CD1c-positive myeloid dendritic cell (primary cell): ENCODE measurements around the gene GPR161.

ENCODE experiments used
- DNase-seq: peaks from one replicate; pipeline ENCODE4 v3.0.0-alpha.2; 2016; ENCODE audit errors: extremely low spot score

GPR161 gene

DNA sequence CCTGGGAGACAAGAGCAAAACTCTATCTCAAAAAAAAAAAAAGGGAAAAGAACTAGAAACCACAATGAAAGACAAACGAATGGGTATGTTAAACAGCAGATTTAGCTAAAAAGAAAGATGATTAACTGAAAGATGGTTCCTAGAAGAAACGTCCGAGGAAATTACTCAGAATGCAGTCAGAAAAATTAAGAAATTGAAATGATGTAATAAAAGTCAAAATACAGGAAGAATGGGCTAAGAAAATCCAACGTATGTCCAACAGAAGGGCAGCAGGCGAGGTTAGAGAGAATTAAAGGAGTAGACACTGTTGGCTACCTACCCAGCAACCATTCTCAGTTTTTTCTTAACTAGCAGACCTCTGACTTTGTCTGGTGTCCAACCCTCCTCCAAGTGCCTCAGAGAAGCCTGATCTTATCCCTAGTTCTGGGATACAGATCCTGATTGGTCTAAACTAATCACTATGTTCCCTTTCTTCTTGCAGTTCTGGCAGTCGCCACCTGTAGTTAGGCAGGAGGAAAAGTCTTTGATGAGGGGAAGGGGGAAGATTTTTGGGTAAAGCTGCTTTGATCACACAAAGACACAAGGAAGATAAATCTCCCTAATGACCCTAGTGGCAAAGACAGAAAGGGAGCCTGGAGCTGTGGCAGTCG lies 25.7 kb downstream of the GPR161 start:
- DNase-seq, result peak; percentile 9

DNA sequence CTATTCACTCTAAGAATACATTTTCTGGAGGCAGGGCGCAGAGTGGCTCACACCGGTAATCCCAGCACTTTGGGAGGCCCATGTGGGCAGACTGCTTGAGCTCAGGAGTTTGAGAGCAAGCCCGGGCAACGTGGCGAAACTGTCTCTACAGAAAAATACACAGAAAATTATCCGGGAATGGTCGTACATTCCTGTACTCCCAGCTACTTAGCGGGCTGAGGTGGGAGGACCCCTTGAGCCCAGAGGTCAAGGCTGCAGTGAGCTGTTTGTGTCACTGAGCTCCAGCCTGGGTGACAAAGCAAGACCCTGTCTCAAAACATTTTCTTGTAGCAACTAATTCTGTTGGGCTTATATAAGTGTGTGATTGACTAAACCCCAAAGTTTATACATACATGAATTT lies 30.5 kb downstream of the GPR161 start:
- DNase-seq, result no peak

- no peak for DNase-seq
Observed at GRCh38 chr1:168105846-168106245, 30.9 kb downstream of the GPR161 start.

DNA sequence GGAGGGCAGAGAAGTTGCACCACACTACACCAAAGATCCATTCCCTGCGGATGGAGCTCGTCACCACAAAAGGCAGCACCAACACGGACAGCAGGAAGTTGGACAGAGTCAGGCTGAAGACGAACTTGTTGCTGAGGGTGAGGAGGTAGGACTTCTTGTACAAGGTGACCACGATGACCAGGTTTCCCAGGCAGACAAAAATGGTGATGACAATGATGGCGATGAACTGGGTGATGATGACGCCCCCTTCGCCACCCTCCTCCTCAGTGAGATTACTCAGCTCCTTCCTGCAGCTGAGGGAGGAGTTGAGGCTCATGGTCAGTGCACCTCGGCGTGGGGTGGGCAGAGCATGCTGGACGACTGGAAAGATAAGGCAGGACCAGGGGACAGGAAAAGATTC lies 32.2 kb downstream of the GPR161 start:
- no peak for DNase-seq

GRCh38 chr1:168102487-168102886 lies 34.2 kb downstream of the GPR161 start:
- DNase-seq, result no peak

DNA sequence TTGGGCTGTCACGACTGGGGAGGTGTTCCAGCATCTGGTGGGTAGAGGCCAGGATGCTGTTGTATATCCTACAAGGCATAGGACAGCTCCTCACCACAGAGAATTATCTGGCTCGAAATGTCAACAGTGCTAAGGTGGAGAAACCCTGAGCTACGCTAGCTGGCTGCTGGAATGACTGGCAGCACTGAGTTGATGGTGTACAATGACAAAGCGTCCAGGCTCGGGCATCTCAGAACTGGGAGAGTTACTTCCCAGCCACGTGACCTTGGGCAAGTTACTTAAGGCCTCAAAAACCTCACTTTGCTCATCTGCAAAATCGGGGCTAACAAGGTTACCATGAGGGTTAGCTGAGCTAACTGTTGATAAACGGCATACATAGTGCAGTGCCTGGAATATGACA lies 35.4 kb downstream of the GPR161 start:
- DNase-seq, result no peak

DNA sequence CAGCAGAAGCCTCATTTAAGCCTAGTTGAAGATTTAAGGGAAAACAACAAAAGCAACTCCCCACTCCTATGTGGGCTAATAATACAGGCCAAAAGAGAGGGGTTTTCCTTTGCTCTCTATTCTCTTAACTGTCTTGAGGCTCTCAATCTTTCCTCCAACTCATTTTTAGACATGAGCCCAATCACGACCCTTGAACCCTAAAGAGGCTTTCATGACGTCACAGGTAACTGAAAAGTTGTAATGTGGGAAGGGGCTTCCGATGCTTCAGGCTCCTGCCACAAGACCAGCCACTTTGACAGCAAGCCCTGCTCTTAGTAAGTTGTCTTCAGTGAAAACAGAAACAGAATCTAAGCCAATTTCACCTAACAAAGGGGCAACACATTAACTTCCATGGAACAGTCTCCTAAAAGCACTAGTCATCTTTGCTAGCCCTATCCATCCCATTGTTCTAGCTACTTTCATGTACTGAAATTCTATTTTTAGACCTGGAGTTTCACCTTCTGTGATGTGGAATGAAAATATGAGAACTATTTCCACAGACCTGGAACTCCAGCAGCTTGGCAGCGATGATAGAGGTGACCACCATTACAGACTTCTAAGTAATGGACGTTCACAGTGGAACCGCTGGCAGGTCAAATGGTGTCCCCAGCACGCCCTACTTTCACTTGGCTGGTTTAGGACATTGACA lies 36.3 kb downstream of the GPR161 start:
- DNase-seq, result no peak

DNA sequence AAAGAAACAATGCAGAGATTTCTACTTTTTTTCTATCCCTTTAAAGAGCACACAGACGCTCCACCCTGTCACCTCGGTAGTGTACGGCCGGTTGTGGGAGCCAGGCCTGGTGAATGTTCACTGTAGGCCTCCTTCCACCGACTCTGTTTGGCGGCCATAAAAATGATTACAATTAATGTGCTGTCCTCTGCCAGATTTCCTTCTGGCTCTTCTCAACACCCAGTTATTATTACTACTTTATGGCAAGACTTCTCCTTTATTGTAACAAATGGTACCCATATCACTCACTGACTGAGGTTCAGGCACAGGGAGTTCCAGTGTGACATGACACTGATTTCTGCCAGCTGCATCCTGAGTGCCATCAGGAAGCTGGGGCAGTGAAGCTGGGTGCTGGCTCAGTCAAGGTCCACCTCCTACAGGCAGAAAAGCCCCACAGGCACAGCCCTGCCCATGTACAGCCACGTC lies 37.4 kb downstream of the GPR161 start:
- DNase-seq, result no peak

- DNase-seq, result no peak
Observed at GRCh38 chr1:168098534-168099320, 38.0 kb downstream of the GPR161 start.

DNA sequence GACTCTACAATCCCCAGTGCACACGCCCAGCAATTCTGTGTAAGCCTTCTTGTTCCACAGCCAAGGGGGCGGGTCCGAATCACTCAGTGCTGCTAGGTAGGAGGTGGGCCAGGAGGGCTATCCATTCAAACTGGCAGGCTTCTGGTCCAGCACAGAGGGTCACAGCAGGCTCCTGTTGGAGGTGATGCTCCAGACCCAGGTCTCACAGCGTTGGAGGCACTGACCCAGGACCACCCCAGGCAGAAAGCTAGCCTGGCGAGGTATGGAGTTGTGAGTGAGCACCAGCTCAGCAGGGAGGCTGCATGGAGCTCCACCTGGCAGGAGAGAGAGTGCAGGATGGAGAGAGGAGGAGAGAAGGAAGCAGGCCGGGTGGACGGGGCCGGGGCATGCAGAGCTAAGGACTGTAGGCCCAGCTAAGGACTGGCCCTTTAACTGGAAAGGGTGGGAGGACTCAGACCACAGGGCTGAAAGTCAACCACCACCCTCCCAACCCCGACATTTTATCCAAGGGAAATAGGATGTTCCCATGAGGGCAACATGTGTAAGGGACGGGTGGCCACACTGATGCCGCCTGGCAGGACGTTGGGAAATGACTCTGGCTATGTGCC lies 38.7 kb downstream of the GPR161 start:
- DNase-seq, result no peak

DNA sequence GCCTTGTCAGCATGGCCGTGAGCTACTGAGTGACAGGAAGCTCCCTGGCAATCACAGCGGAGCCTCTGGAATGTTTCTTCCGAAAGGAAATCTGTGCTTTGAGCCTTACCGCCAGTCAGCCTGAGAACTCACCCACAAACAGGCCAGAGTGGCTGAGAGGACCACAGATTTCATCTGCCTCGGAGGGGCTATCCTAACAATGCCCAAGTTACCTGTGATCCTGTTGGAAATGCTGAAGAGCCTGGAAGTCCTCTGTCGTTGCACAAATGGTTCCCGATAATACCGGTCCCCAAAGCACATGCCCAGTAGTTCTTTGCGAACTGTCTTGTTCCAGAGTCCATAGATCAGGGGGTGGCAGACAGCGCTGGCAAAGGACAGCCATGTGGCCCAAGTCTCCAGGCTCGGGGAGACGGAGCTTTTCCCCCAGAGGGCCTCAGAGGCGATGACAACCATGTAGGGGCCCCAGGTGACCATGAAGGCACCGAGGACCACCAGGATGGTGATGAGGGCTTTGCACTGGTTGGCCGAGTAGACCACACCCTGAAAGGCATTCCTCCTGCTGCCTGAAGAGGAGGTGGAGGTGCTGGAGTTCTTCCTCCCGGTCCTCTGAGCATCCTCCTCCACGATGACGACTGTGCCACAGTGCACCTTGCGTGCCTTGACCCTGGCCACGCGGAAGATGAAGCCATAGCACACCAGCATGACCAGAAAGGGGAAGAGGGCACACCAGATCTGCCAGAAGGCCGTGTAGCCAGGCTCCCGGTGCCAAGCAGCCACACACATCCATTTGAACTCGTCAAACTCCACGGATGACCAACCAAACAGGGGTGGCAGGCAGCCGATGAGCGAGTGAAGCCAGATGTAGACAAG lies 40.2 kb downstream of the GPR161 start:
- no peak for DNase-seq

DNA sequence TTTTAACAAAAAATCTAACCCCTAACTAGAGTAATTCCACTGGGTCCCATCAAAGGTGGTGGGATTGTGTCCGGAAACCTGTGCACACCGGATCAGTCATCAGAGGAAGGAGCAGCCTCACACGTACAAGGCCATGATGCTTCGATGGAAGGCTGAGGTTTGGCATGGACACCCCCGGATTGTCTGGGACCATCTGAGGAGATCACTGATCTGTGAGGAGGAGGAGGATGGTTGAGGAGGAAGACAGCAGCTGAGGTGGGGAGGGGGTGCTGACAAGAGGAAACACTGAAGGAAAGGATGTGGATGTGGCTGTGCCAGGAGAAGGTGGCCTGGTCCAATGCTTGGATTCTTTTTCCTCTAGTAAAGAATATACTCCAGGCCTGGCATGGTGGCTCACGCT lies 41.3 kb downstream of the GPR161 start:
- no peak for DNase-seq

- no peak for DNase-seq
Observed at GRCh38 chr1:168093616-168094015, 43.1 kb downstream of the GPR161 start.

DNA sequence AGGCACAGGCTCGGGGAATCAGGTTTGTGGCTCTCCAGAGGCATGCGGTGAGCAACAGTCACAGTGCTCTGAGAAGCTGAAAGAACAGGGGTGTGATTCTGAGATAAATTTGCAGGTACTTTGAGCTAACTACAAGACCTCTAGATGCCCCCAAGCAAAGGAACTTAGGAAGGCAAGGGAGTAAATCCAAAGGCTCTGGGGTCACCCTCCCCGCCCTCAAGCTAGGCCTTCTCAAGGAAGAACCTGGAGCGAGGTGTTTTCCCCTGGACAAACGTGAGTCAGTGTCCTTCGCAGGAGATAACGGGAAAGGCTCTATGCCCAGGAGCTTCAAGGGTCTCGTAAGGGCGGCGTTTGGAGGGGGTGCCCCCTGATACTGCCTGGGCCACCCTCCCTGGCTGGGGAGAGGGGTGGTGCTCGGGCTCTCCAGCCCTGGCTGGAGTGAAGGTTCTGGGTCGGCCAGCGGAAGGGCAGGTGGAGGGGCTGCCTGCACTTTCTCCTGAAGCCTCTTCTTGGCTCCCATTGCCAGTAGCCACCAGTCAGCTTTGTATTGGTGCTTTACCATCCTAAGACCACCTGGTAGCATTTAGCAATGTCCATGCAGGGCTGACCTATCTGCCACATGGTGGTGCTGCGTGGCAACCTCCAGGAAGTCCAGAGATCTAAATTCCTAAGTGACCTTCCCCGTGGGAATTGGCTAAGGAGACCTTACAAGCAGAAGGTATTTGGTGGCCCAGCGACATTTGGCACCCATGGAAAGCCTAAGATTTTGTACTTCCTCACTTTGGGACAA lies 44.0 kb downstream of the GPR161 start:
- DNase-seq, result no peak

DNA sequence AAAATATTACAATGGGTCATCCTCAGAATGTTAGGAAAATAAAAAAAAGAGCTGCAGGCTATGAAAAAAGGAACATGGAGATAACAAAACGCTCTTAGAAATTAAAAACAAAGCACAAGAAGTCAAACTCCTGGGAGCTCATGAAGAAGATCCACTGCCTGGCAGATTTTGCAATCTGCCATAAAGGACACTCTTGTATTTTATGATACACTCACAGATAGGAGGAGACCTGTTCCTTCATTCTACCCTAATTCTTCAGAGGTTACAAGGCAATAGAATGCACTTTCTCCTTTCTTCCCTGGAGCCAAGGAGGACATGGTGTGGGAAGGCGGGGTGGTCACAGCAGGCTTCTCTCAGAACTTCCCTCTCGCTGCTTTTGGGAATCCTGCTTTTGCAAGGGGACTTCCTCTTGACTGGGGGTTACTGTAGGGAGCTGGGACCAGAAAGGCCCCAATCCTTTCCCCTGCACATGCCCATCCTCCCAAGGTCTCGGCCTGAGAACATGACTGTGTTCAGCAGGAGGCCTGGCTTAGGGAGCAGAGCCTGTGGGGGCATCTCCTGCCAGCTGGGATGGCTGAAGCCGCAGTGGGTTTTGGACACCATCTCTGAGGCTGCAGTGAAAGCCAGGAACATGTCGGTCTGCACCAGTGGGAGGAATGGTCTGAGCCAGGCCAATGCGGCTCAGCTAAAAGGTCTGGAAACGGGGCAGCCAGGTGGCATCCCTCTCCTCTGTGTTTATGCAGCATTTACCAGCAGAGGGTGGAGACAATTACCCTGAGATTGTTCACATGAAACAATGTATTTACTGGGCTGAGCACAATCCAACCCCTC lies 44.8 kb downstream of the GPR161 start:
- DNase-seq, result no peak

- DNase-seq, result no peak
Observed at GRCh38 chr1:168091063-168091462, 45.7 kb downstream of the GPR161 start.

- DNase-seq, result no peak
Observed at GRCh38 chr1:168090395-168090794, 46.3 kb downstream of the GPR161 start.

DNA sequence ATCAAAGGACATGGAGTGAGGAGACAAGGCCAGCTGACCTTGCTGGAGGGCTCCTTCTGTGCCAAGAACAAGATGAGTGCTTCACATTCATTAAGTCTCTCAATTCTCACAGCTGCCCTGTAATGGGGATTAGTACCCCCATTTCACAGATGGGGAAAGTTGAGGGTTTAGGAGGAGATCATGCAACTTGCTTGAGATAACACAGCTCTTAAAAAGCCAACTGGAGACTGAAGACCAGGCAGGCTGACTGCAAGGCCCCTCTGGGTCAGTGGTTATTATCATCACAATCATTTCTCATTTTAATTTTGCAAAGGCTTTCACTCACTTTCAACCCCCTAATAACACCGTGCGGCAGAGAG lies 46.8 kb downstream of the GPR161 start:
- no peak for DNase-seq

GRCh38 chr1:168089326-168089978 lies 47.3 kb downstream of the GPR161 start:
- no peak for DNase-seq
